Stimulated activated CD8-positive, alpha-beta memory T cell treated with anti-CD3 and anti-CD28 coated beads, Interleukin-7, amount 100 ng/mL, for 24 hours (primary cell): ENCODE data around the gene NTRK1.
A peak's percentile ranks its signal among the peaks of the same experiment; 100 is the strongest.

Experiments used
- DNase-seq: peaks from one replicate; pipeline ENCODE4 v3.0.0-alpha.2; 2020; ENCODE audit warnings: low read depth

NTRK1 gene

DNA sequence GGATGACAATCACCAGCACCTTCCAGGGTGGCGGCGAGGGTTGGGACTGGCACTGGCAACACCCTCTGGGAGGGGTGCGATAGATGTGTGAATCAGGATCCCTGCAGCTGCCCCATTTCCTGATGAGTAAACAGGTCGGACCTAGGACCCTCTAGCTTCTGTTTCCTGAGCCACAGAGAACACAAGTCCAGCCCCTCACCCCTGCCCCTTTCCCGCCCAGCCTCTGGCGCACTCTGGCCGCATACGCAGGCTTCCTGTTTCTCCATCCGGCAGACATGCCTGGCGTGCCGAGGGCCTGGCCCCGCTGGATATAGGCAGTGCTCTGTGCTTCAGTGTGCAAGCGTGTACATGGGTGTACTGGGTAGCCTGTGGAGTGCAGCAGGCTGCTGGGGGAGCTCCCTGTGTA is 37.5 kb downstream of the NTRK1 start:
- DNase-seq = no peak

DNA sequence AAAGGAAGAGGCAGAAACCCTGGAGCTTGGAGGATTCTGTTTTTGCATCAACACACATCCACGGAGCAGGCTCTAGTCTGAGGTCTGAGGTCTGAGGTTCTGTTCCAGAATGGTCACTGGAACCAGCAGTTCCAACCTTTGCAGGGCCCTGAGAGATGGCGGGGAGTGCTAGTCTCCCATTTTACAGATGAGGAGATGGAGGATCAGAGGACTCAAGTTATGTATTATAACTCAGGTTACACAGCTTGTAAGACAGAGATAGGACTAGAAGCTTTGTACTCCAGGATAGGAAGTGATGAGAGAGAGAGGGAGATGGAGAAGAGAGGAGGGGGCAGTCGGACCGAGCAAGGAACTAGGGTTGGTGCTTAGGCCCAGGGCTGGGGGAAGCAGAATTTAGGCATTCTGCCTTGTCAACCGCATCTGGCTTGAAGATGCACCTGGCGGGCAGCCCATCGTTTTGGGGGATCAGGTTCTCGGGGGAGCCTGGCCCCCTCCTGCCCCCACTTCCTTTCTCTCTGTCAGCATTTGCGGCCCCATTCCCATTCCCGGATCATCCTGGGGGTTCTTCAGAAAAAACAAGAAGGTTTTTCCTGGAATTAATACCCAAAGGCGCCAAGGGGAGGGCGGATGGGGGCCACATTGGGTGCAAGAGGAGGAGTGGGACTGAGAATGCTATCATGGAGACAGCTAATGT is 38.5 kb downstream of the NTRK1 start:
- no peak for DNase-seq

DNA sequence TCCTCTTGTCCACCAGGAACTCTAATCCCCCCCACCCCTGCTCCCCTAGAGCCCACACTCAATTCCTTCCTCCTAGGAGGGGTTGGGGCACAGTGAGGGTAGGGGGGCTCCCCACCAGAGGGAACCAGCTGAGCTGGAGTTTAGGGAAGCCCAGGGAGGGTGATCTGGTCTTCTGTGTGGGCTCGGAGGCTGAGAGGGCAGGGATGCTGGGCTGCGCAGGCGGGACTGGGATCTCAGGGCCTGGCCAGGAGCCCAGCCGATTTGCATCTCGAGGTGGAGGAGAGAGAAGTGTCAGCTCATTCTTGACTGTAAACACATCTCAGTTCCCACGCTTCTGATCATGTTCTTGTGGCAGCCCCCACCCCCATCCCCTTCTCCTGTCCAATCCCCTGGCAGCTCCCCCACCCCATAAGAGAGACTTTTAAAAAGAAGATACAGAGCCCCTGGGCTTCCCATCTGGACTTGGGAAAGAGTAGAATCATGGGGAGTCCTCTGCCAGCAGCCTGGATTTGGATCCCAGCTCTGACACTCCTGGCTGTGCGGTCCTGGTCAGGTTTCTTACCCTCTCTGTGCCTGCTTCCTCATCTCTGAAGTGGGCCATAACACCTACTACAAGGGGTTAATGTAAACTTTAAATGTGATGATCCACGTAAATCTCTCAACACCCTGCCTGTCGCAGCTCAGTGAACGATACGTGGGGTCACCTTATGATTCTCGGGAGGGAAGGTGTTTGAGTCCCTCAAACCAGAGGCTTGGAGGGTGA is 39.5 kb downstream of the NTRK1 start:
- DNase-seq = no peak

DNA sequence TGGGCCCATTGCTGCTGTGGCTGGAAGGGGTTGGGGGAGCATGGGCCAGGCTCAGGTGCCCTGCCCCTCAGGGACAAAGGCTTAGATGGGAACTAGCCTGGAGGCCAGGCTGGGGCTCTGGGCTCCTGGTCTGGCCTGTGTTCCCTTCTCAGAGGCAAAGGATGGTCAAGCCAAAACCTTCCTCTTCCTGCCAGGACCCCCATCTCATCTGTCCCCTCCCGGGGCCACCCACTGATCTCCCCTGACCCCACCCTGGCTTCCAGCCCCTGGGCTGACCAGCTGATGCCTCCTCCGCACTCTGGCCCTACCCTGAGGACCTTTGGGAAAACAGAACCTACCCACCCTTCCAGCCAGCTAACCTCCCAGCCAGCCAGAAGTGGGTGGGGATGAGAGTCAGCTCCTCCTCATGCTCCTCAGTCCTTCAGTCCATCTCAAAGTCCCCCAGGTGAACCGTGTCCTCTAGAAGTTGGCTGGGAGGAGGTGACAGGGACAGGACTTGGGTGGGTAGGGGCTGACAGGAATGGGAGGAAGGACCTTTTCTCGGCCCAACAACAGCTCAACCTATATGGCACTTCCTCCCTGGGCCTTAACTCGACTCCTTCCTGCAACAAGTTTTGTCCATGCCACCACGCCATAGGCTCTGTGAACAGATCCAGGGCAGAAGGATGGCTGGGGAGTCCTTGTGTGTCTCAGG is 40.4 kb downstream of the NTRK1 start:
- no peak for DNase-seq

DNA sequence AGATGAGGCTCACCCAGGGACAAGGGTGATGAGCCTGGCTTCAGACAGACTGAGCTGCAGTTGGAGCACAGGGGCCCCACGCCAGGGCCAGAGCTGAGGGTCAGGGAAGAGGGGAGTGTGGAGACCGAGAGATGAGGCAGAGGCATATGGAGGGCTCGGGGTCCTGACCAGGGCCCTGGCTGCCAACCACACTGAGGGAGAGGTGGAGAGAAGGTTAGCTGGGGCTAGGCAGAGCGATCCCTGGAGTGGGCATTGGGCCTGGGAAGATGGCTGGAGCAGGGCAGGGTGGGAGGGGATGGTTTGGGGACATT is 40.9 kb downstream of the NTRK1 start:
- DNase-seq = no peak

DNA sequence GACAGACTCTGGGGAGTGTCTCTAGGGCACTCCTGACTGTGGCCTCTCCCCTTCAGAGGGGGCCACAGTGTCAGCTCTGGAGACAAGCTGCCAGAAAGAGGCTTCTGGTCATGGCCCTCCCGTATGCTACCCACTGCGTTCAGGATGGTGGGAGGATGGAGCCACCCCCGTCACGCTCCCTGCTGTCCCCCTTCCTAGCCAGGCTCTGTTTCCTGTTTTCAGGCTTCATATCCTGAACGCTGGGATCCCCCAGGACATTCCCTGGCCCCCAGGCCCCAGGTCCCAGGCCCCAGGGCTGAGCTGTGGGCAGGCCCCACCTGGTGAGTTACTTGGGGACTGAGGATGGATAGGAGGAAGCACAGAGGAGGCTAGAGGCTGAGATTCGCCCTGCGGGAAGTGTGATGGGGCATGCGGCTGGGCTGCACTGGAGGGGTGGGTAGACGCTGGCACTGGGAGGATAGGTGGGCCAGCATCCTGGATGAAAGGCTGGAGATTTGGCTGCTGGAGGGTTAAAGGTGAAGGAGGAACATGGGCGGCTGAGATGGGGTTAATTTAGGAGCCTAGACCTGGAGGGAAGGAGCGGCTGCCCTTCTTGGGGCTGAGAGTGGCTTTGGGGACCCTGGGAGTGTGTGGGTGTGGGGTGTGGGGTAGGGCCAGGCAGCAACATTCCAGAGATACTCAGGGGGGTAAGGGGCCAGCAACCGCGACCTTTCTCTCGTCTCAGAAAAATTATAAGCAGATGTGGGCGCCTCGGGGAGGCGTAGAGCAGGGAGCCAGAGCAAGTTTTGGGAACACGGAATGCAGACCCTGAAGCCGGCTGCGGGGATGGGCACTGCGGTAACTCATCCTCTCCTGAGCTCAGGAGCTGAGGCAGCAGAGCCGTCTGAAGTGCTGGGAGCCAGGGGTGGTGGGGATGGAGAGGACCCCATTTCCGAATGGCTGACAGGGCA is 41.6 kb downstream of the NTRK1 start:
- DNase-seq = no peak

DNA sequence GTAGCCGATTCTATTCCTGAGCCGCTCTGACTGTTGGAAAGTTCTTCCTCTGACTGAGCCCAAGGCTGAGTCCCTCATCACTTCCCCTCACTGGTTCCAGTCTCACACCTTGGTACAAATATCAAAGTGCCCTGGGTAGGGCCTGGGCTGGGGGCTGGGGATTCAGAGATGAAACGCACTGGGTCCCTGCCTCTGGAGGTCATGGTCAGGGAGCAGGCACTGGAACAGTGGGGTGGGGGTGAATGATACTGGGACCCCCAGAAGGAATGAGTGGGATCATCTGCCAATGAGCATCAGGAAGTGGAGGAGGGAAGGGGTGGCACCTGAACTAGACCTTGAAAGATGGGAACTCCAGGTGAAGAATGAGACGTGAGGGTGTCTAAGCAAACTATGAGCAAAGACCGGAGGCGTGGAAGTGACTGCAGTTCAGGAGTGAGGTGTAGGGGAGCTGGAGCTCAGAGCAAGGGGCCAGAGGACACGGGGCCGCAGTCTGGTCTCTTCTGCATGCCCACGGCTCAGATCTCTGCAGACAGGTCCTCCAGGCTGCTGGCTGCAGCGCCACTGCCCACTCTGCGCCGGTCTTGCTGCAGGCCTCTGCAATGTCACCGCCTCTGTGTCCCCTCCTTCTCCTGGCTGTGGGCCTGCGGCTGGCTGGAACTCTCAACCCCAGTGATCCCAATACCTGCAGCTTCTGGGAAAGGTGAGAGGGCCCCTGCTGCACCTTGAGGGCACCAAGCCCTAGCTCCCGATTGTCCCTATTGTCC is 42.8 kb downstream of the NTRK1 start:
- no peak for DNase-seq

DNA sequence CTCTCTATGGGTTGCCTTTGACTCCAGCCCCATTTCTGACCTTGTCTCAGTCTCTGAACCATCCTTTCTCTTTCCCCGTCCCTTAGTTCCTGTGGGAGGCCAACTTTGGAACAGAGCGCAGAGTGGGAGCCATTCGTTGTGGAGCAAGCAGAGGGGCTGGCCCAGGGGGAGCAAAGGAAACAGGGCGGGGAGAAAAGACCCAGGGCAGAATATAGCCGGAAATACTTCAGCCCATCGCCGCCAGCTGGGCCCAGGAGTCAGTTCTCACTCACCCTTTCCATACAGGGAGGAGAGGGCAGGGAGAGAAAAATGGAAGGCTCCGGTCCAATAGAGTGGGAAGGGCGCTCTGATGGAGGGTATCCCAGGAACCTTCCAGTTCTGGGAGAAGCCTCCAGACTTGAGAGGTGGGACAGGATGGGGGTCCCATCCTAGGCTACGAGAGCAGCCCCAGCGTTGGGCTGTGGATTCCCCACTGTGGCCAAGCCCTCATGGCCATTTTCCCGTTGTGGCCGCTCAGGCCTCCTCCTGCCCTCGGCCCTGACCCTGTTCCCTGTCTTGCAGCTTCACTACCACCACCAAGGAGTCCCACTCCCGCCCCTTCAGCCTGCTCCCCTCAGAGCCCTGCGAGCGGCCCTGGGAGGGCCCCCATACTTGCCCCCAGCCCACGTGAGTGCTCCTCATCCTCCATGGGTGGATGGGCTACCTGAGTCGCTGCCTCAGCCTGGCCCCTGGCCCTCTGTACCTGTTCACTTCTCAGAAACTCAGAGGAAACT is 43.7 kb downstream of the NTRK1 start:
- no peak for DNase-seq

GRCh38 chr1:156905176-156905575 is 44.5 kb downstream of the NTRK1 start:
- no peak for DNase-seq

DNA sequence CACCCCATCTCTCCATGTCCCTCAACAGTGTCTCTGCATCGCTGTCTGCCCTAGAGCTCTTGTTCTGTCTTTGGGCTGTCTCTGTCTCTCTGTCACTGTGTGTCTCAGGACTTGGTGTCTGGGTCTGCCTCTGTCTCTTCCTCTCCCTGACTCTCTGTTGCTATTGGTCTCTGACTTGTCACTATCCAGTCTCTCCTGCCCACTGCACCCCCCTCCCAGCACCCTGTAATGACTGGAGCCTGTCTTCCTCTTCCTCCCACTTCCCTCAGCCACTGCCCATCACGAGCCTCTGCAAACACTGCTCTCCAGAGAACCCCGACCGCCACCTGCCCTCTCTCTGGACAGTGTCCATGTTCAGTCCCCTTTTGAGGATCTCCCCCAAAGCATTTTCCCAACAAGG is 45.0 kb downstream of the NTRK1 start:
- no peak for DNase-seq

GRCh38 chr1:156906206-156906906 is 45.7 kb downstream of the NTRK1 start:
- DNase-seq = no peak

GRCh38 chr1:156908541-156908940 is 47.9 kb downstream of the NTRK1 start:
- DNase-seq = no peak

DNA sequence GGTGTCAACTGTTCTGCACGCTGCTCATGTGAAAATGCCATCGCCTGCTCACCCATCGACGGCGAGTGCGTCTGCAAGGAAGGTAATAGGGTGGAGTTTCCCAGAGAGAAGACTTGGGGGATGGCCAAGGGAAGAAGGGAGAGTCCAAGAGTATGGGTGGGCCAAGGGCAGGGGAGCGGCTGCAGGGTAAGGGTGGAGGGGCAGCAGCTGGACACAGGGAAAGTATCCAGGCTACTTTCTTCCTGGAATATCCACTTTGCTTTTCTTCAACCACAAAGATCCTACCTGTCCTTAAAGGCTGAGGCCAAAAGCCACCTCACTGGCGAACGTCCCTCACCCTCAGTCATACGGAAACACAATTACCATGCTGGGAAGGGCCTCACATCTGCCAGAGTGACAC is 48.3 kb downstream of the NTRK1 start:
- no peak for DNase-seq

DNA sequence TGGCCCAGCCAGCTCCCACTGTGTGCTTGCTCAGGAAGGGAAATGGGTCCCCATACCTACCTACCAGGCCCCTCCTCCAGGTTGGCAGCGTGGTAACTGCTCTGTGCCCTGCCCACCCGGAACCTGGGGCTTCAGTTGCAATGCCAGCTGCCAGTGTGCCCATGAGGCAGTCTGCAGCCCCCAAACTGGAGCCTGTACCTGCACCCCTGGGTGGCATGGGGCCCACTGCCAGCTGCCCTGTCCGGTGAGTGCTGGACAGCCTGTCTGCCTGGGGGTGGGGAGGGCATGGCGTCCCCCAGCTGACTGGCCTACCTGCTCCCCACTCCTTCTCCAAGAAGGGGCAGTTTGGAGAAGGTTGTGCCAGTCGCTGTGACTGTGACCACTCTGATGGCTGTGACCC is 49.0 kb downstream of the NTRK1 start:
- DNase-seq = no peak

DNA sequence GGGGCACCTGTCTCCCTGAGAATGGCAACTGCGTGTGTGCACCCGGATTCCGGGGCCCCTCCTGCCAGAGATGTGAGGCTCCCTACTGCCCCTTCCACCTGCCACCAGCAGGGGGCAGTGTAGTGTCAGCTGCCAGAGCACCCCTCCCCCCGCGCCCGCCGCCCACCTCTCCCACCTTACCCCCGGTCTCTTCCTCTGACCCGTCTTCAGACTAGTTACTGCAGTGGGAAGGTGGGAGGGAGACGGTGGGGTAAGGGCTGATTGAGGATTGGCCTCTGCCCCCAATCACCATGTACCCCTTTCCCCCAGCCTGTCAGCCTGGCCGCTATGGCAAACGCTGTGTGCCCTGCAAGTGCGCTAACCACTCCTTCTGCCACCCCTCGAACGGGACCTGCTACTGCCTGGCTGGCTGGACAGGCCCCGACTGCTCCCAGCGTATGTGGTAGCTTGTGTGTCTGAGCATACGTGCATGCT is 49.7 kb downstream of the NTRK1 start:
- DNase-seq = peak; percentile 33

- DNase-seq = no peak
These were observed 51.1 kb downstream of the NTRK1 start for GRCh38 chr1:156911577-156912298.

DNA sequence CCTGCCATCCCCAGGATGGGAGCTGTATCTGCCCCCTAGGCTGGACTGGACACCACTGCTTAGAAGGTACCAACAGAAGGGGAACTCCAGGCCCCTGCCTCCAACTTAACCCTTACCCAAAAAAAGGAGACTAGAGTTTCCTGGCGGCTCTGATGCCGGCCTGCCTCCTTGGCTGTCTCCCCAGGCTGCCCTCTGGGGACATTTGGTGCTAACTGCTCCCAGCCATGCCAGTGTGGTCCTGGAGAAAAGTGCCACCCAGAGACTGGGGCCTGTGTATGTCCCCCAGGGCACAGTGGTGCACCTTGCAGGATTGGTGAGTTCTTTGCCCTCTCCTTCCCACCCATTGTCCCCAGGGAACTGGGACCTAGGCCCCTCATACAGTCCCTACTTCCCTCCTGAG is 51.6 kb downstream of the NTRK1 start:
- DNase-seq = no peak

- DNase-seq = no peak
These were observed 52.5 kb downstream of the NTRK1 start for GRCh38 chr1:156912861-156913808.
